ENCODE results near the gene LPGAT1.
"Not testable (repeated sequence)": the region's sequence is repeated elsewhere in the genome, so short reads cannot be mapped to it uniquely, and the experiment has no call there.

Gene LPGAT1

DNA sequence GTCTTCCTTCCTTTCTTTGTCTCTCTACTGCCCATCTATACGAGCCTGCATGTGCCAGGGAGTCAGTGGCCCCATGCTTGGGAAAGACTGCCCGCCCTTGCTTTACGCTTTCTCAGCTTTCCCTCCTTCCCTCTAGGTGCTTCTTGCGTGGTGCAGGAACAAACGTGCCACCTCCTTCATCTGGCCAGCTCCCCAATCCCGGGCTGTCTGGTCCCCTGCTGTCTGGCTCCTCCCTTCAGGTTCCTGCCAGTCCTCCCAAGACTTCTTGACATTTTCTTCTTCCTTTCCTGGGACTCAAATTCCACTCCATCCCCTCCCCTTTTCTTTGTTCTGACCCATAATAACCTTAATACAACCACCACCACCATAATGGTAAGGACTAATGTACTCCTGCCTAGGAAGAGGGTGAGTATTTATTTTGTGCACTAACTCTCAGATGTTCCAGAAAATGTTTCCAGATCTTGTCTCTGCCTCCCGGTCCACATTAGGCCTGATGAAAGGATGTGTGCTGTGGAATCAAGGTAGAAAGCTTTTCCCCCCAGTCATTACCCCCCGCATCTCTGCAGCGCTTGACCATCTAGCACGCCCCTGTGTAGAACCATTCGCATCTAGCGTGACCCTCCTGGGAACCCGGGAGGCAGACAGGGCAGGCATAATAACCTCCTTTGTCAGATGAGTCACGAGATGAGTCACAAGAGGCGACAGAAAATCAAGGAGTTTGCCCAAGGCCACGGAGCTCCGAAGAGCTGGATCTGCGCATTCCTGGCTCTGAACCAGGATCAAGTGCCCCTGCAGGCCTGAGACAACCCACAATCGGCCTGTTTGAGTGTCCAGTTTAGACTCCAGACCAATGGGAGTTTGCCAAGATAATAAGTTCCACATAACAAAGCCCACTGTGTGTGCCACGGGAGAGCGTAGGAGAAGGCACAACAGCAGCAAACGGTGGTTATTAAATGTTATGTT, 95.1 kb downstream of the LPGAT1 start:
- DNase-seq (ENCODE audit: low read depth) = peak; percentile 87

- no peak for DNase-seq (ENCODE audit: low read depth)
Observed at GRCh38 chr1:211734791-211735190, 95.8 kb downstream of the LPGAT1 start.

- no peak for DNase-seq (ENCODE audit: low read depth)
Observed at GRCh38 chr1:211734359-211734758, 96.2 kb downstream of the LPGAT1 start.

DNA sequence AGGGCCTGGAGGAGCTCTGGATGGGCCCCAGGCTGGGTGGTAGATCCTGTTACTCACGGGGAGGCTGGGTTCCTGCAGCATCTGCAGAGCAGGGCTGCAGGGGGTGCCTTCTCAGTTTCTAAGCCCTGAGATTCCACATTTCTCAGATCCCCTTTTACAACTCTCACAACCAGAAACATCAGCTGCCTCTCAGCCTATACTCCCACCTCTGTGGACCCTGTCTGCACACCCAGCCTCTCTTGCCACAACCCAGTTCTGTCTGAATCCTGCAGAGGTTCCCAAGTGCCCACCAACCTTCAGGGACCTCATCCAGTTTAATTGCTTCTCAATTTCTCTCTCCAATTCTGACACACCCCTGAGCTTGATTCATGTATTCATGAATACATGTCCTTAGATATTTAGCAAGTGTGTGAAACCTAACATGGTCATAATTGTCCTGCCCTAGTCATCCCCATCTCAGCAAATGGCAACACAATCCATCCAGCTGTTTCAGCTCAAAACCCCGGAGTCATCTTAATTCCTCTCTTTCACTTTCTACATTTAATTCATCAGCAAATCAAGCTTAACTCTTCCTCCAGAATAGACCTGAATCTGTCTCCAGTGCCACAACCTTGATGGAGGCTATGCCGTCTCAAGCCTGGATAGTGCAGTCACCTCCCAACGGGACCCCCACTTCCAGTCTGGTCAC, 98.1 kb downstream of the LPGAT1 start:
- DNase-seq (ENCODE audit: low read depth) = no peak

GRCh38 chr1:211731456-211732292, 98.9 kb downstream of the LPGAT1 start:
- DNase-seq (ENCODE audit: low read depth) = no peak

DNA sequence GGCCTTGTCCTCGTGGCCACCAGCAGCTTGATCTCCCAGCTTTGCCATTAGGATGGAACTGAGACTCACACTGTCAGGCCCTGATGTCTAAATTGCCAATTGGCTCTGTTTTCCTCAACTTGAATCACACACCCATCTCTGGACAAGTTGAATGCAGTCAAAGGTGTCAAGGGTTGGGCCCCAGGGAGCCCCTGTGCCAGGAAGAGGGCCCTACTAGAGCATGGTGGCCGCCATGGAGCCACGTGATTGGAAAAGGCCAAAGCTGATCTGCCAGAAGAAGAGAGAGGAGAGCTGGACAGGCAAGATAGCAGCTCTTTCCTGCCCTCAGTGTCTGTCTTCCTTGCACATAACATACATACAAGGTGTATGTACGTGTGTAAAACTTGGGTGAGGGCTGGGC, 100.2 kb downstream of the LPGAT1 start:
- no peak for DNase-seq (ENCODE audit: low read depth)

- DNase-seq (ENCODE audit: low read depth) = no peak
Observed at GRCh38 chr1:211729238-211729637, 101.3 kb downstream of the LPGAT1 start.

GRCh38 chr1:211726467-211726995, 104.0 kb downstream of the LPGAT1 start:
- no peak for DNase-seq (ENCODE audit: low read depth)

DNA sequence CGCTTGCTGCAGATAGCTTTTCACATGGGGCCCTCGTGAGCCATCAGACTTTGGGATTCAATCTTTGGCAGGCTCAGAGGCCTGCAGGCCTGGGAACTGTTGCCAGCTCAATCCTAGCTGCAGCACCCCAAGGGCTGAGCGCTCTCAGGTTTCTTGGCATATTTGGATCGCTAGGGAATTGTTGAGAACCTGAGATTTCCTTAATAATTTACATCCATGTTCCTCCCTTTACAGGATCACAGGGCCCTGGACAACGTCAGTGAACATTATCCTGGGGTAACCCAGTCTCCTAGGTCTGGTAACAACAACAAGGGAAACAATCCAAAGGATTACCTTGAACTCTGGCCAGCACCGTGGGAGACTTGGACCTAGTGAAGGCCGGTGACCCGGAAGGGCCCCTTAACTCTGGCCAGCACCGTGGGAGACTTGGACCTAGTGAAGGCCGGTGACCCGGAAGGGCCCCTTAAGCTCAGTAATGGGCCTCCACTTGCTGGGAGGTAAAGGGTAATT, 105.8 kb downstream of the LPGAT1 start:
- no peak for DNase-seq (ENCODE audit: low read depth)

GRCh38 chr1:211723273-211723672, 107.3 kb downstream of the LPGAT1 start:
- DNase-seq (ENCODE audit: low read depth) = no peak

- no peak for DNase-seq (ENCODE audit: low read depth)
Observed at GRCh38 chr1:211722277-211723175, 108.0 kb downstream of the LPGAT1 start.

DNA sequence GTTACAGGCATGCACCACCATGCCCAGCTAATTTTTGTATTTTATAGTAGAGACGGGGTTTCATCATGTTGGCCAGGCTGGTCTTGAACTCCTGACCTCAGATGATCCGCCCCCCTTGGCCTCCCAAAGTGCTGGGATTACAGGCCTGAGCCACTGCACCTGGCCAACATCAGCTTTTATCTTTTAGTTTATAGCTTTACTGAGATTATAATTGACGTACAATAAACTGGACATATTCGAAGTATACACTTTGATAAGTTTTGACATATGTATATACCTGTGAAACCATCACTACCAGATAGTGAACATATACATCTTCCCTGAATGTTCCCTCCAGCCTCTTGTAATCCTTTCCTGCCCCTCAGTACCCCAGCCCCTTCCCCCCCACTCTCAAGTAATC, 114.0 kb downstream of the LPGAT1 start:
- not testable (repeated sequence) for DNase-seq (ENCODE audit: low read depth)

GRCh38 chr1:211715971-211716370, 114.6 kb downstream of the LPGAT1 start:
- DNase-seq (ENCODE audit: low read depth) = no peak

DNA sequence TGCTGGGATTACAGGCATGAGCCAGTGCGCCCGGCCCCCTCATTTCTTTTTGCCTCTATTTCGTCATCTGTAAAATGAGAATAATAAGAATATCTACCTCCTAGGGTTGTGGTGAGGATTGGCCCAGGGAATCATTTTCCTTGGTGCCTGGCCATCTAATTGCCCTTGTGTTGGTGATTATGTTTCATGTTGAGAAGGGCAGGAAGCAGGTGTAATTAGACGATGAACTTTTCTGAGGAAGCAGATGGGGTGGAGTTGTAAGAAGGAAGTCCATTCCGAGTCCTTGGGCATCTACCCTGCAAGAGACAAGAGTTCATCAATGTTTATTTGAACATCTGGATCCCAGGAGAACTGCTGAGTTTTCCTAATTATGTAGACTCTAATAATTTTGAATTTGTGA, 116.4 kb downstream of the LPGAT1 start:
- no peak for DNase-seq (ENCODE audit: low read depth)

DNA sequence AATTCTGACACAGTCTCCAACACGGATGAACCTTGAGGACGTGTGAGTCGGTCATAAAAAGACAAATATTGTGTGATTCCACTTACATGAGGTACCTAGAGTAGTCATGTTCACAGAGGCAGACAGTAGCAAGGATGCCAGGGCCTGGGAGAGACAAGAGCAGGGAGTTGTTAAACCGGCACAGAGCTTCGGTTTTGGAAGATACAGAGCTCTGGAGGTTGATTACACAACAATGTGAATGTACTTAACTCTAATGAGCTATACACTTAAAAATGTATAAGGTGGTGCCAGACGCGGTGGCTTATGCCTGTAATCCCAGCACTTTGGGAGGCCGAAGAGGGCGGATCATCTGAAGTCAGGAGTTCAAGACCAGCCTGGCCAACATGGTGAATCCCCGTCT, 117.3 kb downstream of the LPGAT1 start:
- peak; percentile 52 for DNase-seq (ENCODE audit: low read depth)

DNA sequence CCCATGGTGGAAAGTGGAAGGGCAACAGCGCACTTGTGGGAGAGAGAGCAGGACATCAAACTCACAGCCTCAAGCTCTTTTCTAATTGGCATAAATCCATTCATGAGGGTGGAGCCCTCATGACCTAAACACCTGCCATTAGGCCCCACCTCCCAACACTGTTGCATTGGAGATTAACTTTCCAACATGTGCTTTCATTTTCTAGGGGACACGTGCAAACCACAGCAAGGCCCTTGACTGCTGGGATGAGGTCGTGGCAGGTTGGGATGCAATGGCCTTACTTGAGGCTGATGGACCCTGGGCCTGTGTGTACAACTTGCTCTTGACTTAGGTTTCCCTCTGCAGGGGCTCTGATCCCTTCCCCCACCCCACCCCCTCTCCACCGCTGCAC, 119.3 kb downstream of the LPGAT1 start:
- no peak for DNase-seq (ENCODE audit: low read depth)

GRCh38 chr1:211710566-211711314, 119.8 kb downstream of the LPGAT1 start:
- no peak for DNase-seq (ENCODE audit: low read depth)

GRCh38 chr1:211708926-211709325, 121.6 kb downstream of the LPGAT1 start:
- no peak for DNase-seq (ENCODE audit: low read depth)

GRCh38 chr1:211708006-211708405, 122.6 kb downstream of the LPGAT1 start:
- no peak for DNase-seq (ENCODE audit: low read depth)

DNA sequence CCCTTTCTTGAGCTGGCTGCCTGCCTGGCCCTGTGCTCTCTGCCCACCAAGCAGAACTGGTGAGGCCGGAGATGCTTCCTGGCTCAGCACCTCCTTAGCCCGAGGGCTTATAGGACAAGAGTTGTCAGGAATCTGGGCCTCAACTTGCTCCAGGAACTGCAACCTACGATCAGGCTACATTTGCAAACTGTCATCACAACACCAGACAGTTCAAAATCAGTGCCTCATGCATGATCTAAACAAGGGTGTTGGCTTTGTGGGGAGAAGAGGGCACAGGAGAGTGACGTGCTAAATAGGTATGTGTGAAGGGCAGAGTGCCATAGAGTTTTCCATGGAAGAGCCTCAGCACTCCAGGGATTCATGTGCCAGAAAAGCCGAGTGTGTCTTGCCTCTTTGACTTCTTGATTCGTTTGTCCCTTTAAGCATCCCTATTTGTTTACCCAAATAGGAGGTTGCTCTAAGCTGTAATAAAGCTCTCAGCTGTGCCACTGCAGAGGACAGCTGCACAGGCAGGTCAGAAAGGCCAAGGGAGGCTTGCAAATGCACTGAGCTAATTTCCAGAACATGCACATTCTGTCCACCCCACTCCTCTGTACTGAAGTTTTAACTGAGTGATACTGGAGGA, 125.0 kb downstream of the LPGAT1 start:
- no peak for DNase-seq (ENCODE audit: low read depth)

Data from iris pigment epithelial cell (primary cell).